Activated CD4-positive, alpha-beta T cell treated with anti-CD3 and anti-CD28 coated beads for 48 hours (primary cell): ENCODE data around the gene HLA-DMB.

Source experiments
- DNase-seq: peaks from one replicate; pipeline ENCODE4 v3.0.0-alpha.2; 2020

HLA-DMB gene

GRCh38 chr6:32905078-32905477 is 35.8 kb downstream of the HLA-DMB start:
- no peak for DNase-seq

- no peak for DNase-seq
Observed at GRCh38 chr6:32903952-32904351, 36.9 kb downstream of the HLA-DMB start.

GRCh38 chr6:32895006-32895345 is 45.9 kb downstream of the HLA-DMB start:
- DNase-seq: no peak

GRCh38 chr6:32894085-32895005 is 46.5 kb downstream of the HLA-DMB start:
- peak; percentile 96 for DNase-seq

GRCh38 chr6:32890831-32891230 is 50.0 kb downstream of the HLA-DMB start:
- no peak for DNase-seq

GRCh38 chr6:32889533-32889932 is 51.3 kb downstream of the HLA-DMB start:
- no peak for DNase-seq

GRCh38 chr6:32888576-32888975 is 52.3 kb downstream of the HLA-DMB start:
- DNase-seq: no peak

GRCh38 chr6:32887616-32888015 is 53.2 kb downstream of the HLA-DMB start:
- DNase-seq: no peak

GRCh38 chr6:32886681-32887383 is 54.0 kb downstream of the HLA-DMB start:
- no peak for DNase-seq

GRCh38 chr6:32885698-32886286 is 55.0 kb downstream of the HLA-DMB start:
- no peak for DNase-seq
